Panc1 (cell line): Measurements from ENCODE around the gene MB21D2. TPM values are rescaled to one million over a fixed set of nuclear protein-coding genes. Genes with fewer than 3 reads are reported as not detected.

Source experiments
- ATAC-seq: fragments of 200-7000 bp; cut with Tn5 transposase; 2 replicates; pipeline ENCODE4 v1.9.1; 2020; ENCODE audit warnings: mild to moderate bottlenecking, moderate library complexity
- BruUV-seq: library from RNA; stranded (reverse); fragments of 400-500 nt; replicated peaks from 2 replicates; lab custom pipeline; 2021; lab: Mats Ljungman, UMichigan
- CTCF ChIA-PET: fragments of 300-600 bp; sonication (Branson Sonifier 250); formaldehyde crosslinking; loops from one replicate; lab custom pipeline; 2022; ENCODE audit warnings: antibody characterized with exemption; lab: Charles Lee
- POLR2A ChIA-PET: fragments of 300-600 bp; sonication (Branson Sonifier 250); formaldehyde crosslinking; loops from one replicate; lab custom pipeline; 2022; ENCODE audit warnings: antibody characterized with exemption; lab: Charles Lee
- DNase-seq: peaks from one replicate; pipeline ENCODE4 v3.0.0-alpha.2; 2010; ENCODE audit warnings: low read depth, low spot score
- H3K27ac ChIP-seq: 2 replicates; pipeline ENCODE4 v1.5.1; 2011; ENCODE audit warnings: mild to moderate bottlenecking, low read length, inconsistent platforms
- H3K27me3 ChIP-seq: fragments of 200-500 bp; sonication (Bioruptor generic); 2 replicates; pipeline ENCODE4 v1.6.0; 2014; ENCODE audit warnings: low read length, inconsistent platforms; ENCODE audit not compliant: control insufficient read depth, insufficient read depth
- H3K36me3 ChIP-seq: fragments of 200-500 bp; sonication (Bioruptor generic); 2 replicates; pipeline ENCODE4 v1.5.1; 2014; ENCODE audit warnings: inconsistent platforms, mild to moderate bottlenecking, low read length, moderate library complexity; ENCODE audit not compliant: control insufficient read depth, insufficient read depth
- H3K4me1 ChIP-seq: 2 replicates; pipeline ENCODE4 v1.5.1; 2011; ENCODE audit warnings: inconsistent platforms, mild to moderate bottlenecking, low read length, moderate library complexity; ENCODE audit not compliant: control insufficient read depth, insufficient read depth
- H3K4me3 ChIP-seq, 2 experiments: 2 replicates each; pipeline ENCODE4 v1.5.1; 2011 to 2012; ENCODE audit warnings: low read depth in 2 of 2, low read length in 2 of 2, mild to moderate bottlenecking in 2 of 2, inconsistent platforms in 1 of 2, moderate library complexity in 1 of 2
- H3K9me3 ChIP-seq: fragments of 200-500 bp; sonication (Bioruptor generic); 2 replicates; pipeline ENCODE4 v1.5.1; 2014; ENCODE audit warnings: low read depth, mild to moderate bottlenecking, inconsistent platforms, low read length, moderate library complexity; ENCODE audit not compliant: control insufficient read depth, insufficient read depth
- POLR2AphosphoS5 ChIP-seq: IDR thresholded peaks from 2 replicates; pipeline ENCODE4 v1.6.1; 2012; ENCODE audit warnings: mild to moderate bottlenecking, low read depth, low read length, moderate library complexity
- SIN3A ChIP-seq: IDR thresholded peaks from 2 replicates; pipeline ENCODE4 v1.6.1; 2012; ENCODE audit warnings: low read depth, mild to moderate bottlenecking, low read length, moderate library complexity, borderline replicate concordance; ENCODE audit not compliant: insufficient read depth
- TCF7L2 ChIP-seq: IDR thresholded peaks from 2 replicates; pipeline ENCODE4 v1.6.1; 2011; ENCODE audit warnings: mild to moderate bottlenecking, low read depth, low read length, inconsistent platforms
- in situ Hi-C: cut with HindIII; loops from 2 replicates; pipeline ENCODE4 v1.10.0; 2016; ENCODE audit warnings: low sequenced_read_pairs, low pct_unique_long_range_greater_than_20kb
- intact Hi-C: fragments of 100-400 bp; cut with micrococcal nuclease; formaldehyde crosslinking; loops from one replicate; pipeline ENCODE4 v1.10.0; 2022; ENCODE audit not compliant: unreplicated experiment
- total RNA-seq: library from RNA; stranded (reverse); gene quantifications from one replicate; pipeline ENCODE4 v1.2.1, GENCODE V29; 2021; ENCODE audit not compliant: unreplicated experiment
- TF ChIP-seq, protein P1 (sequence below): fragments of 450-650 bp; IDR thresholded peaks from 2 replicates; pipeline ENCODE4 v1.5.1; 2017; ENCODE audit warnings: mild to moderate bottlenecking
- TF ChIP-seq, protein P2 (sequence below), 2 experiments: IDR thresholded peaks; 2 replicates each; pipeline ENCODE4 v1.6.1; 2011 to 2012; ENCODE audit warnings: low read depth in 2 of 2, control low read depth in 1 of 2, low read length in 1 of 2, mild to moderate bottlenecking in 1 of 2, moderate library complexity in 1 of 2; ENCODE audit not compliant: insufficient read depth in 1 of 2

Gene MB21D2
- total RNA-seq, 1 experiment from 2014 or later, result 7.8 TPM

DNA sequence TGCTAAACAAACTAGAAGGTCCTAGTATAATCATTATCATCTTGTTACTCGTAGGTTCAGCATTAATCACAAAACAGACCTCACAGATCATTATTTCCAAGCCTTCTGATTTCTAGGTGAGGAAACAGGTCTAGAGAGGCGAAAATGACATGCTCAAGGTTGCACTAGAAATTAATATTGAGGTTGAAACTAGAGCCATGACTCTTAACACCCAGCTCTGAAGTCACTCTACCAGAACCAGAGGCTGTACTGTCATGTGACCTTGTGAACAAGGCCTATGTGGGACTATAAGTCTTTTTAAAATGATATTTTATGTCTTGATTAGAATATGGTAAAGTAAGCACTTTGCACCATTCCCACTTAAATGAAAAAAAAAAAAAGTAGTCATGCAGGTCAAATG lies 166.5 kb downstream of the MB21D2 start:
- Histone ChIP-seq H3K36me3 (no peaks in the 10 kb centered on the region), H3K9me3 (no peaks in the 10 kb centered on the region), H3K27me3 (no peaks in the 10 kb centered on the region), H3K4me1 (no peaks in the 10 kb centered on the region), H3K4me3 (no peak overlapping the region), H3K27ac (no peak overlapping the region)
- POLR2A ChIA-PET, result no interaction called here
- in situ Hi-C loops (no loop called here), intact Hi-C loops (no loop called here)
- TF ChIP-seq TCF7L2, result no peak
- CTCF ChIA-PET, result no interaction called here
- no peak for DNase-seq
- ATAC-seq, result no peak
- no TSS peak for BruUV-seq

DNA sequence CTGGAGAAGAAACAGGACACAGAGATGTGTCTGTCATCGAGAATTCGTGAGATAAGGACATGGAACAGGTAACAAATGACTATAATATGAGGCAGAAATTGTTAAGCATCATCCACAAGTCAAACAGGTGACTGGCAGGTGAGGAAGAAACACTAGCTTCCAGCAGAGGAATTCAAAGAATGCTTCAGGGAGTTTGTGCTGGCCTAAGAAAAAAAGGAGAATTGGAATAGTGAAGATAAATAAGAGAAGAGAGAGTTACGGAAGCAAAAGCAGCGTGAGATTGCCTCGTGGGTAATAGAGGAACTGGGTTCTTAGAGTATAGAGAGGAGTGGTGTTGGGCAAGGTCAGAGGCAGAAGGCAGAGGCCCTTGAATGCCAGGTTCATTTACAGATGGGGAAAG lies 167.5 kb downstream of the MB21D2 start:
- TF ChIP-seq, protein P1, sequence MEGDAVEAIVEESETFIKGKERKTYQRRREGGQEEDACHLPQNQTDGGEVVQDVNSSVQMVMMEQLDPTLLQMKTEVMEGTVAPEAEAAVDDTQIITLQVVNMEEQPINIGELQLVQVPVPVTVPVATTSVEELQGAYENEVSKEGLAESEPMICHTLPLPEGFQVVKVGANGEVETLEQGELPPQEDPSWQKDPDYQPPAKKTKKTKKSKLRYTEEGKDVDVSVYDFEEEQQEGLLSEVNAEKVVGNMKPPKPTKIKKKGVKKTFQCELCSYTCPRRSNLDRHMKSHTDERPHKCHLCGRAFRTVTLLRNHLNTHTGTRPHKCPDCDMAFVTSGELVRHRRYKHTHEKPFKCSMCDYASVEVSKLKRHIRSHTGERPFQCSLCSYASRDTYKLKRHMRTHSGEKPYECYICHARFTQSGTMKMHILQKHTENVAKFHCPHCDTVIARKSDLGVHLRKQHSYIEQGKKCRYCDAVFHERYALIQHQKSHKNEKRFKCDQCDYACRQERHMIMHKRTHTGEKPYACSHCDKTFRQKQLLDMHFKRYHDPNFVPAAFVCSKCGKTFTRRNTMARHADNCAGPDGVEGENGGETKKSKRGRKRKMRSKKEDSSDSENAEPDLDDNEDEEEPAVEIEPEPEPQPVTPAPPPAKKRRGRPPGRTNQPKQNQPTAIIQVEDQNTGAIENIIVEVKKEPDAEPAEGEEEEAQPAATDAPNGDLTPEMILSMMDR, result no peak
- TF ChIP-seq SIN3A, result no peak
- Histone ChIP-seq H3K9me3 (no peaks in the 10 kb centered on the region), H3K27me3 (no peaks in the 10 kb centered on the region), H3K36me3 (no peaks in the 10 kb centered on the region), H3K27ac (no peak overlapping the region), H3K4me1 (no peaks in the 10 kb centered on the region), H3K4me3 (no peak overlapping the region)
- ChIA-PET POLR2A (no interaction called here), CTCF (no interaction called here)
- DNase-seq (no peak), ATAC-seq (no peak)
- no TSS peak for BruUV-seq
- in situ Hi-C loops, result no loop called here
- intact Hi-C loops, result no loop called here

DNA sequence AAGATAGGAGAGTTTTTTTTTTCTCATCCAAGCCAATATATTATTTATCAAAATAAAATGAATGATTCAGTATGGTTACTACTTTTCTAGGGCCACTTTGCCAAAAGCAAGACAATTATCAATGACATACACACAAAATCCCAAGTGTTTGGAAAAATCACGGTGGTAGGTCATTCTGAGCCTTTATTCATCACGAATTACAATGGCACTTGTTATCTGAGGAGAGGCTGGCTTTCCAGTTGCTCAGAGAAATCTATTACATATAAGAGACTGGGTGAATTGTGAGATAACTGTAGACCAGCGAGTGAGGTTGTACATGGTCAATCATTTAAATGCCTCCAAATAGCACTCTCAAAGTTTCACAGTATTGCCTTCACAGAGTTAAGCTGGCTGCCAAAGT lies 169.9 kb downstream of the MB21D2 start:
- H3K27me3 ChIP-seq, result no peaks in the 10 kb centered on the region
- TF ChIP-seq POLR2AphosphoS5, result no peak
- no peak for TF ChIP-seq TCF7L2
- TF ChIP-seq SIN3A, result no peak
- TF ChIP-seq, protein P1, result no peak
- TF ChIP-seq, protein P2, sequence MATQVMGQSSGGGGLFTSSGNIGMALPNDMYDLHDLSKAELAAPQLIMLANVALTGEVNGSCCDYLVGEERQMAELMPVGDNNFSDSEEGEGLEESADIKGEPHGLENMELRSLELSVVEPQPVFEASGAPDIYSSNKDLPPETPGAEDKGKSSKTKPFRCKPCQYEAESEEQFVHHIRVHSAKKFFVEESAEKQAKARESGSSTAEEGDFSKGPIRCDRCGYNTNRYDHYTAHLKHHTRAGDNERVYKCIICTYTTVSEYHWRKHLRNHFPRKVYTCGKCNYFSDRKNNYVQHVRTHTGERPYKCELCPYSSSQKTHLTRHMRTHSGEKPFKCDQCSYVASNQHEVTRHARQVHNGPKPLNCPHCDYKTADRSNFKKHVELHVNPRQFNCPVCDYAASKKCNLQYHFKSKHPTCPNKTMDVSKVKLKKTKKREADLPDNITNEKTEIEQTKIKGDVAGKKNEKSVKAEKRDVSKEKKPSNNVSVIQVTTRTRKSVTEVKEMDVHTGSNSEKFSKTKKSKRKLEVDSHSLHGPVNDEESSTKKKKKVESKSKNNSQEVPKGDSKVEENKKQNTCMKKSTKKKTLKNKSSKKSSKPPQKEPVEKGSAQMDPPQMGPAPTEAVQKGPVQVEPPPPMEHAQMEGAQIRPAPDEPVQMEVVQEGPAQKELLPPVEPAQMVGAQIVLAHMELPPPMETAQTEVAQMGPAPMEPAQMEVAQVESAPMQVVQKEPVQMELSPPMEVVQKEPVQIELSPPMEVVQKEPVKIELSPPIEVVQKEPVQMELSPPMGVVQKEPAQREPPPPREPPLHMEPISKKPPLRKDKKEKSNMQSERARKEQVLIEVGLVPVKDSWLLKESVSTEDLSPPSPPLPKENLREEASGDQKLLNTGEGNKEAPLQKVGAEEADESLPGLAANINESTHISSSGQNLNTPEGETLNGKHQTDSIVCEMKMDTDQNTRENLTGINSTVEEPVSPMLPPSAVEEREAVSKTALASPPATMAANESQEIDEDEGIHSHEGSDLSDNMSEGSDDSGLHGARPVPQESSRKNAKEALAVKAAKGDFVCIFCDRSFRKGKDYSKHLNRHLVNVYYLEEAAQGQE (IDR thresholded peaks at IDR 0.05; ENCODE audit: insufficient read depth in 1 of 2, low read depth in 2 of 2, low read length in 1 of 2), result no peak
- no peaks in the 10 kb centered on the region for H3K36me3 ChIP-seq
- intact Hi-C loops (no loop called here), in situ Hi-C loops (no loop called here)
- no peak overlapping the region for H3K4me3 ChIP-seq
- ATAC-seq (no peak), DNase-seq (no peak)
- BruUV-seq, result no TSS peak
- no peaks in the 10 kb centered on the region for H3K4me1 ChIP-seq
- ChIA-PET CTCF (no interaction called here), POLR2A (no interaction called here)
- H3K27ac ChIP-seq, result no peak overlapping the region
- H3K9me3 ChIP-seq, result no peaks in the 10 kb centered on the region
